ENCODE measurements around the gene STK11. TPM values are rescaled to one million over a fixed set of nuclear protein-coding genes. Genes with fewer than 3 reads are reported as not detected.
A peak's percentile ranks its signal among the peaks of the same experiment; 100 is the strongest.

Gene STK11
- total and polyA plus RNA-seq, 2 donors (not counting 3 experiments of a cell fraction or from before 2014, with no cell fraction given) = 39.4 to 75.4 TPM

- Histone ChIP-seq H3K9me1 (replicated peaks; ENCODE audit: control insufficient read depth, extremely low read depth, insufficient read depth, low read length) (no peaks in the 10 kb centered on the region), H3K27ac (ENCODE audit: insufficient read depth, low read depth, low read length) (no peak overlapping the region), H3K9me3 (replicated peaks; ENCODE audit: control insufficient read depth, insufficient read depth, low read length) (no peaks in the 10 kb centered on the region), H2AFZ (ENCODE audit: low read depth, low read length) (no peak overlapping the region), H3K4me2 (ENCODE audit: insufficient read depth, low read length) (no peak overlapping the region), H3K36me3 (ENCODE audit: control insufficient read depth in 2 of 2, extremely low read depth in 1 of 2, insufficient read depth in 2 of 2, low read length in 2 of 2) (peaks cover 0 to 18% of the 10 kb centered on the region in 2 experiments), H3K79me2 (ENCODE audit: control insufficient read depth, insufficient read depth, low read length) (no peaks in the 10 kb centered on the region), H3K9ac (replicated peaks; ENCODE audit: extremely low read depth, insufficient read depth, low read length) (no peak overlapping the region), H3K4me1 (ENCODE audit: control insufficient read depth, extremely low read depth, insufficient read depth, low read length) (peaks cover 13% of the 10 kb centered on the region), H4K20me1 (replicated peaks; ENCODE audit: control insufficient read depth, extremely low read depth, insufficient read depth, low read length) (no peaks in the 10 kb centered on the region), H3K4me3 (replicated peaks in 1 of 3; ENCODE audit: insufficient read depth in 1 of 3, low read depth in 1 of 3, low read length in 3 of 3) (no peak overlapping the region), H3K27me3 (ENCODE audit: control insufficient read depth in 2 of 2, insufficient read depth in 2 of 2, low read length in 2 of 2) (no peaks in the 10 kb centered on the region)
- BruUV-seq (replicated peaks) = no TSS peak
- POLR2A ChIA-PET = no interaction called here
- dilution Hi-C loops (cut with MboI; ENCODE audit: extremely low pct_ligation_motif_present, low sequenced_read_pairs) = no loop called here
- DNase-seq (ENCODE audit: low read depth, low spot score) (no peak), FAIRE-seq (no peak)
- intact Hi-C loops (cut with micrococcal nuclease) = no loop called here
- TF ChIP-seq CTCF (IDR thresholded peaks at IDR 0.05; ENCODE audit: extremely low read depth in 1 of 2, insufficient read depth in 1 of 2, low read depth in 1 of 2, low read length in 2 of 2) (no peak), MAX (IDR thresholded peaks at IDR 0.05; ENCODE audit: insufficient read depth, insufficient read length) (no peak), GATA2 (IDR thresholded peaks at IDR 0.05; ENCODE audit: insufficient read depth, insufficient read length, low read depth, low read length) (no peak)
- CTCF ChIA-PET = no interaction called here
Observed at GRCh38 chr19:1235625-1236538, 30.3 kb downstream of the STK11 start.

GRCh38 chr19:1236576-1236975 lies 31.0 kb downstream of the STK11 start:
- no peak for FAIRE-seq
- H3K4me1 ChIP-seq (ENCODE audit: control insufficient read depth, extremely low read depth, insufficient read depth, low read length) = peaks cover 13% of the 10 kb centered on the region
- peak overlapping the region; percentile 57 for H3K4me2 ChIP-seq (ENCODE audit: insufficient read depth, low read length)
- TF ChIP-seq POLR2A (IDR thresholded peaks at IDR 0.05; ENCODE audit: low read depth, low read length) (no peak), MAX (IDR thresholded peaks at IDR 0.05; ENCODE audit: insufficient read depth, insufficient read length) (no peak), GATA2 (IDR thresholded peaks at IDR 0.05; ENCODE audit: insufficient read depth, insufficient read length, low read depth, low read length) (no peak), CTCF (IDR thresholded peaks at IDR 0.05; ENCODE audit: extremely low read depth in 1 of 2, insufficient read depth in 1 of 2, low read depth in 1 of 2, low read length in 2 of 2) (no peak), POLR2AphosphoS5 (IDR thresholded peaks at IDR 0.05; ENCODE audit: insufficient read depth, low read depth, low read length) (no peak), EZH2 (IDR thresholded peaks at IDR 0.05; ENCODE audit: borderline replicate concordance, low read depth, low read length, severe bottlenecking) (no peak)
- intact Hi-C loops (cut with micrococcal nuclease) (no loop called here), dilution Hi-C loops (cut with MboI; ENCODE audit: extremely low pct_ligation_motif_present, low sequenced_read_pairs) (no loop called here)
- H3K9me3 ChIP-seq (replicated peaks; ENCODE audit: control insufficient read depth, insufficient read depth, low read length) = no peaks in the 10 kb centered on the region
- H3K27me3 ChIP-seq (ENCODE audit: control insufficient read depth in 2 of 2, insufficient read depth in 2 of 2, low read length in 2 of 2) = no peaks in the 10 kb centered on the region
- ChIA-PET CTCF (no interaction called here), POLR2A (no interaction called here)
- H3K79me2 ChIP-seq (ENCODE audit: control insufficient read depth, insufficient read depth, low read length) = no peaks in the 10 kb centered on the region
- no peaks in the 10 kb centered on the region for H3K9me1 ChIP-seq (replicated peaks; ENCODE audit: control insufficient read depth, extremely low read depth, insufficient read depth, low read length)
- H4K20me1 ChIP-seq (replicated peaks; ENCODE audit: control insufficient read depth, extremely low read depth, insufficient read depth, low read length) = no peaks in the 10 kb centered on the region
- H3K27ac ChIP-seq (ENCODE audit: insufficient read depth, low read depth, low read length) = no peak overlapping the region
- H3K4me3 ChIP-seq (replicated peaks in 1 of 3; ENCODE audit: insufficient read depth in 1 of 3, low read depth in 1 of 3, low read length in 3 of 3) = peak overlapping the region in 2 of 3 experiments; percentile 66 to 77
- no peak for DNase-seq (ENCODE audit: low read depth, low spot score)
- no TSS peak for BruUV-seq (replicated peaks)
- H2AFZ ChIP-seq (ENCODE audit: low read depth, low read length) = peak overlapping the region; percentile 48
- peak overlapping the region; percentile 69 for H3K9ac ChIP-seq (replicated peaks; ENCODE audit: extremely low read depth, insufficient read depth, low read length)
- H3K36me3 ChIP-seq (ENCODE audit: control insufficient read depth in 2 of 2, extremely low read depth in 1 of 2, insufficient read depth in 2 of 2, low read length in 2 of 2) = peaks cover 0 to 17% of the 10 kb centered on the region in 2 experiments
